Astrocyte (in vitro differentiated cells and primary cell): ENCODE measurements around the gene NPHP1. TPM values are rescaled to one million over a fixed set of nuclear protein-coding genes. Genes with fewer than 3 reads are reported as not detected.
A peak's percentile ranks its signal among the peaks of the same experiment; 100 is the strongest.

ENCODE experiments used
- DNase-seq: peaks from one replicate; pipeline ENCODE4 v3.0.0-alpha.2; 2010; ENCODE audit warnings: low read depth
- FAIRE-seq: peaks from 2 replicates; lab custom pipeline; 2011; peaks lifted over from hg19 to GRCh38; lab: Jason Lieb, UNC
- H2AFZ ChIP-seq: 2 replicates; pipeline ENCODE4 v1.6.0; 2012; ENCODE audit warnings: low read depth, low read length, inconsistent platforms
- H3K27ac ChIP-seq: 2 replicates; pipeline ENCODE4 v1.5.1; 2011; ENCODE audit warnings: low read depth, low read length, inconsistent platforms
- H3K27me3 ChIP-seq: 2 replicates; pipeline ENCODE4 v1.6.0; 2011; ENCODE audit warnings: low read length, inconsistent platforms; ENCODE audit not compliant: insufficient read depth
- H3K36me3 ChIP-seq: 2 replicates; pipeline ENCODE4 v1.5.1; 2011; ENCODE audit warnings: low read length, inconsistent platforms; ENCODE audit not compliant: insufficient read depth
- H3K4me1 ChIP-seq: 2 replicates; pipeline ENCODE4 v1.5.1; 2011; ENCODE audit warnings: low read length, inconsistent platforms; ENCODE audit not compliant: insufficient read depth
- H3K4me2 ChIP-seq: 2 replicates; pipeline ENCODE4 v1.6.0; 2012; ENCODE audit warnings: low read length, inconsistent platforms
- H3K4me3 ChIP-seq: 2 replicates; pipeline ENCODE4 v1.5.1; 2011; ENCODE audit warnings: low read depth, mild to moderate bottlenecking, low read length, inconsistent platforms; ENCODE audit not compliant: insufficient read depth
- H3K79me2 ChIP-seq: 2 replicates; pipeline ENCODE4 v1.6.0; 2012; ENCODE audit warnings: mild to moderate bottlenecking, low read length, inconsistent platforms; ENCODE audit not compliant: insufficient read depth
- H3K9ac ChIP-seq: 2 replicates; pipeline ENCODE4 v1.6.0; 2012; ENCODE audit warnings: mild to moderate bottlenecking, low read length, inconsistent platforms
- H3K9me3 ChIP-seq: 2 replicates; pipeline ENCODE4 v1.5.1; 2012; ENCODE audit warnings: low read depth, mild to moderate bottlenecking, low read length, inconsistent platforms; ENCODE audit not compliant: insufficient read depth
- H4K20me1 ChIP-seq: 2 replicates; pipeline ENCODE4 v1.6.0; 2012; ENCODE audit warnings: low read length, inconsistent platforms; ENCODE audit not compliant: insufficient read depth
- H3K27ac Mint-ChIP-seq: one replicate; pipeline ENCODE4 v1.8.0; 2021; ENCODE audit warnings: mild to moderate bottlenecking, mixed read lengths; ENCODE audit not compliant: unreplicated experiment
- H3K27me3 Mint-ChIP-seq: one replicate; pipeline ENCODE4 v1.8.0; 2021; ENCODE audit warnings: low read depth, mixed read lengths; ENCODE audit not compliant: unreplicated experiment
- H3K36me3 Mint-ChIP-seq: one replicate; pipeline ENCODE4 v1.8.0; 2021; ENCODE audit warnings: low read depth, mixed read lengths; ENCODE audit not compliant: unreplicated experiment
- H3K4me1 Mint-ChIP-seq: one replicate; pipeline ENCODE4 v1.8.0; 2021; ENCODE audit warnings: low read depth, mixed read lengths; ENCODE audit not compliant: unreplicated experiment
- H3K4me3 Mint-ChIP-seq: one replicate; pipeline ENCODE4 v1.8.0; 2021; ENCODE audit warnings: mild to moderate bottlenecking, moderate library complexity, mixed read lengths; ENCODE audit not compliant: unreplicated experiment
- H3K9me3 Mint-ChIP-seq: one replicate; pipeline ENCODE4 v1.8.0; 2021; ENCODE audit warnings: mild to moderate bottlenecking, mixed read lengths; ENCODE audit not compliant: unreplicated experiment
- CTCF ChIP-seq: IDR thresholded peaks from 2 replicates; pipeline ENCODE4 v1.5.1; 2011; ENCODE audit warnings: low read depth, mild to moderate bottlenecking, inconsistent platforms, low read length, moderate library complexity; ENCODE audit not compliant: insufficient read depth
- EZH2 ChIP-seq: IDR thresholded peaks from 2 replicates; pipeline ENCODE4 v1.6.1; 2012; ENCODE audit warnings: mild to moderate bottlenecking, low read length, inconsistent platforms; ENCODE audit not compliant: insufficient read depth
- total RNA-seq: library from RNA; stranded (reverse); gene quantifications from 2 replicates; pipeline ENCODE4 v1.2.1, GENCODE V29; 2021

NPHP1 gene
- total RNA-seq, 1 donor from 2014 or later = 3.3 TPM

DNA sequence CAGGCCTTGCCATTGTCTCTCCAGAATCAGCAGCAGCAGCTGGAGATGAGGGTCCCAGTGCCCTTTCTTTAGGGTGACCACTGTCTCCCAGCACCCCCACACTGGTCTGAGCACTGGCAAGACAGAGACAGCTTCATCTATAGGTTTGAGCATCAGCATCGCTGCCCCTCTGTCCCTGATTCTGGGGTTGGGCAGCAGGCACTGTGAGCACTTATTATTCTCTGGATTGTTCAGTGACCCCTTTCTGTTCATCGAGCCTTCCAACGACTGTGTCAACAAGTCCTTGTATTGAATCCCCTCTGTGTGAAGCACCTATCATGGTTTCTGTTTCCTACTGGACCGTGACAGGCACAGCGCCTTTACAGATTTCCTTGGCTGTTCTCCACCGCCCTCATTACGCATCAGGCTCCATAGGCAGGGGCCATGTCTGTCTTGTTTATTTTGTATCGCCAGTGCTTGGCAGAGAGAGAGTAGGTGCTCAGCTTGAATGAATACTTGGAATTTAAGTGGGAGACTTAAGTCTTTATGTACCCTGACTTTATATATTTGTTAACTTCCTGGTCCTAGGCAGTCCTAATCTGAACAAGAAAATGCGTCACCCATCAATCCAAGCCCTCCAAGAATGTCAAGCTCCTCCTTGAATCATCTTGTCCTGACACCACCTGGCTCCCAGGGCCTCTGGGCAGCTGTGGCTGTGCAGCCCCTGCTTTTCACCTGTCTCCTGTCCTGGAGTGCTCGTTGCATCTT is 100.6 kb downstream of the NPHP1 start:
- Histone ChIP-seq H3K27me3 (no peaks in the 10 kb centered on the region), H4K20me1 (no peaks in the 10 kb centered on the region), H3K9ac (peak overlapping the region; percentile 29), H3K9me3 (no peaks in the 10 kb centered on the region), H3K4me3 (no peak overlapping the region), H2AFZ (no peak overlapping the region), H3K4me2 (peak overlapping the region; percentile 8), H3K79me2 (peaks cover 22% of the 10 kb centered on the region), H3K4me1 (peaks cover 67% of the 10 kb centered on the region), H3K36me3 (no peaks in the 10 kb centered on the region), H3K27ac (peak overlapping the region; percentile 75)
- Mint-ChIP-seq H3K4me1 (peaks cover 34% of the 10 kb centered on the region), H3K4me3 (no peak overlapping the region), H3K27ac (no peak overlapping the region), H3K27me3 (peaks cover 4% of the 10 kb centered on the region), H3K36me3 (no peaks in the 10 kb centered on the region), H3K9me3 (peaks cover 6% of the 10 kb centered on the region)
- TF ChIP-seq EZH2 (no peak), CTCF (no peak)
- FAIRE-seq = no peak
- peak; percentile 91 for DNase-seq

GRCh38 chr2:110103061-110103961 is 101.5 kb downstream of the NPHP1 start:
- no peak overlapping the region for H3K4me2 ChIP-seq
- H3K9me3 ChIP-seq = no peaks in the 10 kb centered on the region
- Mint-ChIP-seq H3K4me3 (no peak overlapping the region), H3K9me3 (peaks cover 6% of the 10 kb centered on the region), H3K27ac (peak overlapping the region; percentile 98), H3K4me1 (peaks cover 37% of the 10 kb centered on the region), H3K27me3 (peaks cover 4% of the 10 kb centered on the region), H3K36me3 (no peaks in the 10 kb centered on the region)
- H3K27ac ChIP-seq = peak overlapping the region; percentile 99
- no peaks in the 10 kb centered on the region for H3K27me3 ChIP-seq
- H2AFZ ChIP-seq = no peak overlapping the region
- no peak for DNase-seq
- H3K9ac ChIP-seq = peak overlapping the region; percentile 88
- TF ChIP-seq EZH2 (no peak), CTCF (no peak)
- peaks cover 67% of the 10 kb centered on the region for H3K4me1 ChIP-seq
- no peak for FAIRE-seq
- H3K36me3 ChIP-seq = no peaks in the 10 kb centered on the region
- no peak overlapping the region for H3K4me3 ChIP-seq
- no peaks in the 10 kb centered on the region for H4K20me1 ChIP-seq
- H3K79me2 ChIP-seq = peaks cover 13% of the 10 kb centered on the region
